DND-41 (cell line): ENCODE data around the gene NLGN1.
"Not testable (repeated sequence)": the region's sequence is repeated elsewhere in the genome, so short reads cannot be mapped to it uniquely, and the experiment has no call there.

Source experiments
- ATAC-seq: fragments of 200-7000 bp; cut with Tn5 transposase; 3 replicates; pipeline ENCODE4 v1.9.1; 2021; ENCODE audit warnings: low read depth; ENCODE audit not compliant: insufficient read depth
- DNase-seq: peaks from one replicate; pipeline ENCODE4 v3.0.0-alpha.2; 2020
- H2AFZ ChIP-seq: 2 replicates; pipeline ENCODE4 v1.6.0; 2012; ENCODE audit warnings: low read depth, low read length
- H3K27ac ChIP-seq: 2 replicates; pipeline ENCODE4 v1.5.1; 2012; ENCODE audit warnings: low read length, inconsistent platforms
- H3K27me3 ChIP-seq: fragments of 200-600 bp; sonication (generic); 2 replicates; pipeline ENCODE4 v1.6.0; 2012; ENCODE audit warnings: low read length, mild to moderate bottlenecking, inconsistent platforms; ENCODE audit not compliant: insufficient read depth, poor library complexity
- H3K36me3 ChIP-seq: 2 replicates; pipeline ENCODE4 v1.5.1; 2012; ENCODE audit warnings: low read length, inconsistent platforms; ENCODE audit not compliant: insufficient read depth
- H3K4me1 ChIP-seq: 2 replicates; pipeline ENCODE4 v1.5.1; 2012; ENCODE audit warnings: mild to moderate bottlenecking, low read length; ENCODE audit not compliant: insufficient read depth
- H3K4me2 ChIP-seq: 2 replicates; pipeline ENCODE4 v1.6.0; 2012; ENCODE audit warnings: mild to moderate bottlenecking, moderate library complexity, low read length, inconsistent platforms; ENCODE audit not compliant: insufficient read depth
- H3K4me3 ChIP-seq, 2 experiments: fragments of 200-600 bp in 1 of 2; shearing (Covaris generic) in 1 of 2; 2 replicates each; pipeline ENCODE4 v1.5.1; 2012 to 2016; ENCODE audit warnings: inconsistent platforms in 2 of 2, low read length in 2 of 2, mild to moderate bottlenecking in 2 of 2, low read depth in 1 of 2, moderate library complexity in 1 of 2
- H3K79me2 ChIP-seq: 2 replicates; pipeline ENCODE4 v1.6.0; 2012; ENCODE audit warnings: low read length, inconsistent platforms; ENCODE audit not compliant: insufficient read depth
- H3K9ac ChIP-seq: 2 replicates; pipeline ENCODE4 v1.6.0; 2012; ENCODE audit warnings: low read depth, mild to moderate bottlenecking, inconsistent platforms, low read length, moderate library complexity
- H3K9me3 ChIP-seq: 2 replicates; pipeline ENCODE4 v1.5.1; 2012; ENCODE audit warnings: low read length, moderate library complexity, mild to moderate bottlenecking, inconsistent platforms; ENCODE audit not compliant: insufficient read depth, severe bottlenecking
- H4K20me1 ChIP-seq: 2 replicates; pipeline ENCODE4 v1.6.0; 2012; ENCODE audit warnings: low read length; ENCODE audit not compliant: insufficient read depth
- CTCF ChIP-seq: IDR thresholded peaks from 2 replicates; pipeline ENCODE4 v1.5.1; 2012; ENCODE audit warnings: borderline replicate concordance, low read length, moderate library complexity, mild to moderate bottlenecking; ENCODE audit not compliant: poor library complexity, severe bottlenecking; ENCODE audit errors: extremely low read depth
- EZH2 ChIP-seq: IDR thresholded peaks from 3 replicates; pipeline ENCODE4 v1.6.1; 2012; ENCODE audit warnings: borderline replicate concordance, low read depth, mild to moderate bottlenecking, moderate library complexity, low read length, inconsistent platforms; ENCODE audit not compliant: severe bottlenecking

NLGN1 gene

DNA sequence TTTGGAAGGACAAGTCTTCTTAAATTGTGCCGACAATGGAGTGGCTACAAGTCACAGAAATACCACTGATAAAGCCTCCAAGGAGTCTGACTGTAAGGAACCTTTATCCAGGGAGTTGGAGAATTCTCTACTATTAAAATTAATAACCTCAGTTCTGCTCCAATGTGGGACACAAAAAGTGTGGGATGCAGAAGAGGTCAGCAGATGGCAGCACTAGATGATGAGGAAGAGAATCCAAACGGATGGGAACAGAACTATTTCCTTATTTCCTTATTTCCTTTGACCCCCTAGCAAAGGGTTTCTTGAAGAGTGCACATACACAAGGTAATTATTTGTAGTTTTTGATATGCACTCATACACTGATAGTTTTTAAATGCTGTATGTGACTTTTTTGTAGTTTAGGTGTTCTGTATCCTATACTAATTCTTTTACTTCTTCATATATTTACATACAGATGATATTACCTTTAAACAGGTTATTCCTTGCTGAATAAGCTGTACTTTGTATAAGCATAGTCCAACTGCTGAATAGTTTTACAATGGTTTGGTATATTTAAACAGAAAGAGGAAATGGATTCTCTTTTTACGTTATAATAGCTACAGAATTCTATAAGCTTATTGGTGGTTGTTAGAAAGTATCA, 25.6 kb upstream of the NLGN1 start:
- Histone ChIP-seq H3K4me3 (no peak overlapping the region), H2AFZ (no peak overlapping the region), H3K27me3 (peaks cover 8% of the 10 kb centered on the region), H3K36me3 (no peaks in the 10 kb centered on the region), H3K4me2 (no peak overlapping the region), H3K9me3 (no peaks in the 10 kb centered on the region), H3K9ac (no peak overlapping the region), H4K20me1 (no peaks in the 10 kb centered on the region), H3K4me1 (no peaks in the 10 kb centered on the region), H3K79me2 (no peaks in the 10 kb centered on the region), H3K27ac (no peak overlapping the region)
- TF ChIP-seq EZH2 (no peak), CTCF (peak; percentile 57)
- DNase-seq, result no peak
- ATAC-seq, result peak; percentile 22; the same call in 1 of the 3 replicates

GRCh38 chr3:173380681-173381080, 16.9 kb upstream of the NLGN1 start:
- no peak overlapping the region for H3K9ac ChIP-seq
- no peak overlapping the region for H2AFZ ChIP-seq
- H3K27ac ChIP-seq, result no peak overlapping the region
- H3K9me3 ChIP-seq, result no peaks in the 10 kb centered on the region
- no peaks in the 10 kb centered on the region for H3K4me1 ChIP-seq
- TF ChIP-seq CTCF (no peak), EZH2 (no peak)
- H3K79me2 ChIP-seq, result no peaks in the 10 kb centered on the region
- H3K36me3 ChIP-seq, result no peaks in the 10 kb centered on the region
- no peaks in the 10 kb centered on the region for H4K20me1 ChIP-seq
- H3K4me2 ChIP-seq, result no peak overlapping the region
- H3K27me3 ChIP-seq, result no peaks in the 10 kb centered on the region
- H3K4me3 ChIP-seq, result no peak overlapping the region
- ATAC-seq (no peak), DNase-seq (no peak)

DNA sequence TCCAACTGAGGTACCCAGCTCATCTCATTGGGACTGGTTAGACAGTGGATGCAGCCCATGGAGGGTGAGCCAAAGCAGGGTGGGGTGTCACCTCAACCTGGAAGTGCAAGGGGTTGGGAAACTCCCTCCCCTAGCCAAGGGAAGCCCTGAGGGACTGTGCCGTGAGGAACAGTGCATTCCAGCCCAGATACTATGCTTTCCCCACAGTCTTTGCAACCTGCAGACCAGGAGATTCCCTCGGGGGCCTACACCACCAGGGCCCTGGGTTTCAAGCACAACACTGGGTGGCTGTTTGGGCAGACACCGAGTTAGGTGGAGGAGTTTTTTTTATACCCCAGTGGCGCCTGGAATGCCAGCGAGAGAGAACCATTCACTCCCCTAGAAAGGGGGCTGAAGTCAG, 15.6 kb upstream of the NLGN1 start:
- H4K20me1 ChIP-seq, H3K9me3 ChIP-seq, H3K27ac ChIP-seq, H3K4me2 ChIP-seq, ATAC-seq, DNase-seq, H3K9ac ChIP-seq, H3K4me3 ChIP-seq, H3K4me1 ChIP-seq, H3K27me3 ChIP-seq, H2AFZ ChIP-seq, H3K36me3 ChIP-seq, H3K79me2 ChIP-seq: not testable (repeated sequence)

- no peaks in the 10 kb centered on the region for H3K9me3 ChIP-seq
- no peaks in the 10 kb centered on the region for H3K4me1 ChIP-seq
- H3K27me3 ChIP-seq, result peaks cover 3% of the 10 kb centered on the region
- H3K4me2 ChIP-seq, result no peak overlapping the region
- H3K27ac ChIP-seq, result no peak overlapping the region
- no peaks in the 10 kb centered on the region for H3K36me3 ChIP-seq
- ATAC-seq (no peak), DNase-seq (no peak)
- no peak overlapping the region for H2AFZ ChIP-seq
- no peak for TF ChIP-seq EZH2
- TF ChIP-seq CTCF, result no peak
- no peak overlapping the region for H3K4me3 ChIP-seq
- H4K20me1 ChIP-seq, result no peaks in the 10 kb centered on the region
- no peak overlapping the region for H3K9ac ChIP-seq
- H3K79me2 ChIP-seq, result no peaks in the 10 kb centered on the region
Measured at GRCh38 chr3:173395073-173395411, 2.5 kb upstream of the NLGN1 start.
